CD14-positive monocyte (primary cell): ENCODE measurements around the gene SLC12A9. TPM values are rescaled to one million over a fixed set of nuclear protein-coding genes. Genes with fewer than 3 reads are reported as not detected.

Source experiments
- DNase-seq, 3 donors: peaks; one replicate each; pipeline ENCODE4 v3.0.0-alpha.2; 2011 to 2022
- H2AFZ ChIP-seq: 2 replicates; pipeline ENCODE4 v1.6.0; 2012; ENCODE audit warnings: mild to moderate bottlenecking, low read depth, low read length, inconsistent platforms; ENCODE audit not compliant: insufficient read depth, poor library complexity, severe bottlenecking
- H3K27ac ChIP-seq, 2 donors: 1 replicate in 1 of 2; 2 replicates in 1 of 2; pipeline ENCODE4 v1.5.1; 2012 to 2013; ENCODE audit warnings: low read length in 2 of 2, control low read depth in 1 of 2, inconsistent platforms in 1 of 2, low read depth in 1 of 2, mild to moderate bottlenecking in 1 of 2
- H3K27me3 ChIP-seq, 2 donors: one replicate each; pipeline versions ENCODE4 v1.6.0 to v1.6.1; 2011 to 2013; ENCODE audit warnings: low read length in 2 of 2; ENCODE audit not compliant: control insufficient read depth in 2 of 2, insufficient read depth in 2 of 2
- H3K36me3 ChIP-seq, 2 donors: replicated peaks in 1 of 2; 1 replicate in 1 of 2; 2 replicates in 1 of 2; pipeline versions ENCODE4 v1.5.1 to v1.6.1; 2012 to 2013; ENCODE audit warnings: low read length in 2 of 2, control low read depth in 1 of 2, inconsistent platforms in 1 of 2, mild to moderate bottlenecking in 1 of 2; ENCODE audit not compliant: insufficient read depth in 2 of 2, control insufficient read depth in 1 of 2
- H3K4me1 ChIP-seq, 2 donors: 1 replicate in 1 of 2; 2 replicates in 1 of 2; pipeline versions ENCODE4 v1.5.1 to v1.6.1; 2012 to 2013; ENCODE audit warnings: low read length in 2 of 2, control low read depth in 1 of 2, inconsistent platforms in 1 of 2, mild to moderate bottlenecking in 1 of 2, moderate library complexity in 1 of 2; ENCODE audit not compliant: insufficient read depth in 2 of 2, control insufficient read depth in 1 of 2
- H3K4me2 ChIP-seq: replicated peaks from 2 replicates; pipeline ENCODE3; 2012; ENCODE audit warnings: low read length, moderate library complexity, mild to moderate bottlenecking; ENCODE audit not compliant: poor library complexity, severe bottlenecking; ENCODE audit errors: extremely low read depth
- H3K4me3 ChIP-seq, 3 experiments: fragments of 200-600 bp in 1 of 3; sonication (generic) in 1 of 3; replicated peaks in 1 of 3; 1 replicate in 2 of 3; 2 replicates in 1 of 3; pipeline ENCODE4 v1.5.1; 2011 to 2013; ENCODE audit warnings: low read length in 3 of 3, mild to moderate bottlenecking in 3 of 3, control low read depth in 2 of 3, low read depth in 2 of 3, inconsistent platforms in 1 of 3, moderate library complexity in 1 of 3
- H3K79me2 ChIP-seq: 2 replicates; pipeline ENCODE4 v1.6.0; 2012; ENCODE audit warnings: mild to moderate bottlenecking, control low read depth, inconsistent platforms, low read length, moderate library complexity; ENCODE audit not compliant: insufficient read depth
- H3K9ac ChIP-seq: 2 replicates; pipeline ENCODE4 v1.6.0; 2017; ENCODE audit warnings: low read length, mild to moderate bottlenecking; ENCODE audit not compliant: insufficient read depth, poor library complexity, severe bottlenecking
- H3K9me3 ChIP-seq, 2 donors: replicated peaks in 1 of 2; 1 replicate in 1 of 2; 2 replicates in 1 of 2; pipeline versions ENCODE4 v1.5.1 to v1.6.1; 2012 to 2013; ENCODE audit warnings: low read length in 2 of 2, control low read depth in 1 of 2; ENCODE audit not compliant: control insufficient read depth in 1 of 2, insufficient read depth in 1 of 2
- H4K20me1 ChIP-seq: 2 replicates; pipeline ENCODE4 v1.6.0; 2012; ENCODE audit warnings: mild to moderate bottlenecking, low read length, control low read depth, moderate library complexity; ENCODE audit not compliant: insufficient read depth
- H3K27ac Mint-ChIP-seq, 7 donors: one replicate each; pipeline ENCODE4 v1.8.0; 2020; ENCODE audit warnings: mild to moderate bottlenecking in 7 of 7, mixed read lengths in 7 of 7, moderate library complexity in 6 of 7, inconsistent platforms in 2 of 7
- H3K27me3 Mint-ChIP-seq, 3 donors: one replicate each; pipeline ENCODE4 v1.8.0; 2021 to 2022; ENCODE audit warnings: low read depth in 3 of 3, mild to moderate bottlenecking in 3 of 3, mixed read lengths in 3 of 3, moderate library complexity in 3 of 3, inconsistent platforms in 1 of 3
- H3K36me3 Mint-ChIP-seq, 2 donors: one replicate each; pipeline ENCODE4 v1.8.0; 2020; ENCODE audit warnings: mixed read lengths in 2 of 2, inconsistent platforms in 1 of 2, mild to moderate bottlenecking in 1 of 2
- H3K4me1 Mint-ChIP-seq: one replicate; pipeline ENCODE4 v1.8.0; 2020; ENCODE audit warnings: mild to moderate bottlenecking, mixed read lengths
- H3K4me3 Mint-ChIP-seq, 2 donors: one replicate each; pipeline ENCODE4 v1.8.0; 2020; ENCODE audit warnings: mild to moderate bottlenecking in 2 of 2, mixed read lengths in 2 of 2, moderate library complexity in 1 of 2
- H3K9me3 Mint-ChIP-seq, 7 donors: one replicate each; pipeline ENCODE4 v1.8.0; 2020 to 2022; ENCODE audit warnings: mixed read lengths in 7 of 7, mild to moderate bottlenecking in 6 of 7, moderate library complexity in 6 of 7, inconsistent platforms in 2 of 7
- CTCF ChIP-seq: fragments of 200-600 bp; IDR thresholded peaks from one replicate; pipeline ENCODE4 v1.8.0; 2022; ENCODE audit warnings: antibody characterized with exemption, mild to moderate bottlenecking
- WGBS: methylation state at CpG from one replicate; pipeline ENCODE4 v1.1.5; 2013; ENCODE audit warnings: missing lambda C conversion rate; ENCODE audit not compliant: insufficient coverage; 5-methylcytosine and 5-hydroxymethylcytosine counted together
- intact Hi-C, 2 donors: fragments of 100-400 bp; cut with micrococcal nuclease; formaldehyde crosslinking; loops; one replicate each; pipeline versions ENCODE4 v1.15.0 to v1.15.1; 2023
- polyA plus RNA-seq, 3 donors: library from polyadenylated mRNA; depleted of rRNA in 1 of 3; unstranded in 2 of 3; stranded (reverse) in 1 of 3; fragments of 300-500 nt in 2 of 3; fragments of >200 nt in 1 of 3; fragmentation: Illumina TruSeq in 2 of 3; gene quantifications; 1 replicate in 2 of 3; 2 replicates in 1 of 3; pipeline ENCODE4 v1.2.3, GENCODE V29; 2012 to 2021

Gene SLC12A9
- polyA plus RNA-seq, 3 donors = 18.8 to 119 (median 19.3) TPM

DNA sequence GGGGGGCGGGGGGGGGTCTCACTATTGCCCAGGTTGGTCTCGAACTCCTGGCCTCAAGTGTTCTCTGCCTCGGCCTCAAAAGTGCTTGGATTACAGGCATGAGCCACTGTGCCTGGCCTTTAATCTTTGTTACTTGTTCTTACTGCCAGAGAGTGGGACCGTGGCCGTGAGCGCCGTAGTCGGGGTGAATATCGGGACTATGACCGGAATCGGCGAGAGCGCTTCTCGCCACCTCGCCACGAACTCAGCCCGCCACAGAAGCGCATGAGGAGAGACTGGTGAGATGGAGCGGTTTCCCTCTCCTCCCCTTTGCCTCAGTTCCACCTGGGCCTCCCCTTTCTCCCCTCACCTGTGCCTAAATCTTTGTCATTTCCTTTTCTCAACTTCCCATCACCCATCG is 28.6 kb downstream of the SLC12A9 start:
- no peak overlapping the region for H3K4me2 ChIP-seq
- intact Hi-C loops = no loop called here
- no peak overlapping the region for H3K4me3 Mint-ChIP-seq
- H2AFZ ChIP-seq = no peak overlapping the region
- peaks cover 84 to 92% of the 10 kb centered on the region in 2 donors for H3K36me3 Mint-ChIP-seq
- H3K27me3 Mint-ChIP-seq = peaks cover 1 to 7% (median 2%) of the 10 kb centered on the region in 3 donors
- H3K27ac ChIP-seq = no peak overlapping the region
- no peak for TF ChIP-seq CTCF
- no peak overlapping the region for H3K27ac Mint-ChIP-seq
- no peak overlapping the region for H3K4me3 ChIP-seq
- peaks cover 55 to 87% of the 10 kb centered on the region in 2 donors for H3K36me3 ChIP-seq
- H3K4me1 ChIP-seq = peaks cover 7 to 20% of the 10 kb centered on the region in 2 donors
- H3K27me3 ChIP-seq = no peaks in the 10 kb centered on the region
- H3K4me1 Mint-ChIP-seq = peaks cover 23% of the 10 kb centered on the region
- 100% methylated on average over 7 of the region's 20 CpGs for WGBS
- no peaks in the 10 kb centered on the region for H3K9me3 ChIP-seq
- H3K9ac ChIP-seq = no peak overlapping the region
- peaks cover 88% of the 10 kb centered on the region for H4K20me1 ChIP-seq
- no peak for DNase-seq
- H3K9me3 Mint-ChIP-seq = peaks cover 0 to 2% (median 0%) of the 10 kb centered on the region in 7 donors
- H3K79me2 ChIP-seq = peaks cover 57% of the 10 kb centered on the region

DNA sequence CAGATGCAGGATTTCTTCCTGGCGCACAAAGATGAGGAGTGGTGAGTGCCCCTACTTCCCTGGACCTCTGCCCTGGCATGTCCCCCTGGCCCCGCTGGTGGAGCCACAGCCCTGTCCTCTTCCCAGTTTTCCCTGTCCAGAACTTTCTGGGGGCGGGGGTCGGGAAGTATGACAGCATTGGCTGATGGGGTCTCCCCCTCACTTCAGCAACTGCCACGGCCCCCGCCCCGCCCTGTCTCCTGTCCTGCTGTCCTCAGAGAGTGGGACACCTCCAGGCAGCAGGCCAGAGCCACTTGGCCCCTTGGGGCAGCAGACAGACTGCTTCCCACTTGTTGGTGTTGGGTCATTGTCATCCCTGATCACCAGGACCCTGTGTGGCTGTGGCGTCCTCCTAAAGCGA is 29.7 kb downstream of the SLC12A9 start:
- peaks cover 1 to 12% (median 2%) of the 10 kb centered on the region in 3 donors for H3K27me3 Mint-ChIP-seq

More for the DNA sequence above, 29.7 kb downstream of the SLC12A9 start:
- H3K36me3 ChIP-seq = peaks cover 63 to 94% of the 10 kb centered on the region in 2 donors
- H3K27ac ChIP-seq = no peak overlapping the region
- H2AFZ ChIP-seq = no peak overlapping the region
- H4K20me1 ChIP-seq = peaks cover 81% of the 10 kb centered on the region
- no peak for DNase-seq
- Mint-ChIP-seq H3K4me3 (no peak overlapping the region), H3K4me1 (peaks cover 28% of the 10 kb centered on the region), H3K27ac (no peak overlapping the region), H3K9me3 (peaks cover 0 to 2% (median 0%) of the 10 kb centered on the region in 7 donors), H3K36me3 (peaks cover 90 to 93% of the 10 kb centered on the region in 2 donors)
- 100% methylated on average over 7 of the region's 9 CpGs for WGBS
- H3K9me3 ChIP-seq = no peaks in the 10 kb centered on the region
- no peak for TF ChIP-seq CTCF
- no peak overlapping the region for H3K4me2 ChIP-seq
- H3K79me2 ChIP-seq = peaks cover 47% of the 10 kb centered on the region
- H3K9ac ChIP-seq = no peak overlapping the region
- H3K4me1 ChIP-seq = peaks cover 13 to 20% of the 10 kb centered on the region in 2 donors
- no peak overlapping the region for H3K4me3 ChIP-seq
- H3K27me3 ChIP-seq = no peaks in the 10 kb centered on the region
- intact Hi-C loops = no loop called here
